ENCODE data around the gene IPMK. TPM values are rescaled to one million over a fixed set of nuclear protein-coding genes. Genes with fewer than 3 reads are reported as not detected.

The IPMK gene
- total RNA-seq, 4 donors from 2014 or later = 3.0 to 8.2 (median 5.6) TPM

DNA sequence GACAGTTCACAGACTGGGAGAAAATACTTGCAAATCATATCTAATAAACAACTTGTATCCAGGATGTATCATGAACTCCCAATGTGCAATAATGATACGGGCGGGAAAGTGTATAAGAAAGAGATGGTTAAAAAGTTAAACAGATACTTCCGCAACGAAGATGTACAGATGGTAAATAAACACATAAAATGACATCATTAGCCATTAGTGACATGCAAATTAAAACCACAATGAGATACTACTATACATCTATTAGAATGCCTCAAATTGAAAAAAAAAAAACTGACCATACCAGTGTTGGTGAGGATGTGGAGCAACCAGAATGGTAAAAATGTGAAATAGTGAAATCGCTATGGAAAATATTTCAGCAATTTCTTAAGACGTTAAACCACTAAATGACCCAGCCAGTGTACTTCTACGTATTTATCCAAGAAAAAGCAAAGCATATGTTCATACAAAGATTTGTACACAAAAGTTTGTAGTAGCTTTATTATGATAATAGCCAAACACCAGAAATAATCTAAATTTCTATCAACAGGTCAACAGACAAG is 83.5 kb downstream of the IPMK start:
- Histone ChIP-seq H3K36me3 (no peaks in the 10 kb centered on the region), H3K4me1 (peaks cover 15 to 19% of the 10 kb centered on the region in 2 donors), H3K4me3 (no peak overlapping the region), H3K9me3 (no peaks in the 10 kb centered on the region), H3K27ac (no peak overlapping the region), H3K27me3 (no peaks in the 10 kb centered on the region)
- ATAC-seq = no peak
- no peak for DNase-seq
- in situ Hi-C loops (cut with MboI; ENCODE audit: low sequenced_read_pairs in 4 of 4) = loop anchor here in 3 of 4 donors (5.0 to 25.0 kb wide), 2 partner anchors 103 to 203 kb away; partner anchors contain the start of gene TFAM (in 2 of the 3)
- no peak for TF ChIP-seq POLR2A (IDR thresholded peaks at IDR 0.05)
- TF ChIP-seq, protein P1, sequence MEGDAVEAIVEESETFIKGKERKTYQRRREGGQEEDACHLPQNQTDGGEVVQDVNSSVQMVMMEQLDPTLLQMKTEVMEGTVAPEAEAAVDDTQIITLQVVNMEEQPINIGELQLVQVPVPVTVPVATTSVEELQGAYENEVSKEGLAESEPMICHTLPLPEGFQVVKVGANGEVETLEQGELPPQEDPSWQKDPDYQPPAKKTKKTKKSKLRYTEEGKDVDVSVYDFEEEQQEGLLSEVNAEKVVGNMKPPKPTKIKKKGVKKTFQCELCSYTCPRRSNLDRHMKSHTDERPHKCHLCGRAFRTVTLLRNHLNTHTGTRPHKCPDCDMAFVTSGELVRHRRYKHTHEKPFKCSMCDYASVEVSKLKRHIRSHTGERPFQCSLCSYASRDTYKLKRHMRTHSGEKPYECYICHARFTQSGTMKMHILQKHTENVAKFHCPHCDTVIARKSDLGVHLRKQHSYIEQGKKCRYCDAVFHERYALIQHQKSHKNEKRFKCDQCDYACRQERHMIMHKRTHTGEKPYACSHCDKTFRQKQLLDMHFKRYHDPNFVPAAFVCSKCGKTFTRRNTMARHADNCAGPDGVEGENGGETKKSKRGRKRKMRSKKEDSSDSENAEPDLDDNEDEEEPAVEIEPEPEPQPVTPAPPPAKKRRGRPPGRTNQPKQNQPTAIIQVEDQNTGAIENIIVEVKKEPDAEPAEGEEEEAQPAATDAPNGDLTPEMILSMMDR (IDR thresholded peaks at IDR 0.05 in 4 of 5, conservative IDR thresholded peaks at IDR 0.05 in 1 of 5) = no peak
- intact Hi-C loops (cut with DNase I; ENCODE audit: low total_unique reads) = no loop called here

DNA sequence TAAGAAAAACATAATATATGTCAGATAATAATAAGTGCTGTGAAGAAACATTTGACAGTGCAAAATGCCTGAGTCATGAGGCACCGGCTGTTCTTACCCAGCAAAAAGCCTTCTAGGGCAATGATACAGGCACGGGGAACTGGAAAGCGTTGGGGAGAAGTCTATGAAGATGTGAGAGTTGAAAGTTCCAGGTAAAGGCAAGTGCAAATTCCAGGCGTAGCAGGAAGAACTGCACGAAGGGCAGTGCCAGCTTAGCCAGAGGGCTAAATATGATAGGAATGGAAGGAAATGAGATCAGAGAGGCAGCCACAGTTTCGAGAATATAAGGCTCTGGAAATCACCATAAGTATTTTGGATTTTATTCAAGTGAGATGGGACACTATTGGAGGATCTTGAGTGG is 87.0 kb downstream of the IPMK start:
- TF ChIP-seq POLR2A (IDR thresholded peaks at IDR 0.05) = no peak
- TF ChIP-seq, protein P1 (IDR thresholded peaks at IDR 0.05 in 4 of 5, conservative IDR thresholded peaks at IDR 0.05 in 1 of 5) = no peak
- no peaks in the 10 kb centered on the region for H3K9me3 ChIP-seq
- in situ Hi-C loops (cut with MboI; ENCODE audit: low sequenced_read_pairs in 4 of 4) (loop anchor here in 3 of 4 donors (5.0 to 25.0 kb wide), 2 partner anchors 107 to 207 kb away; partner anchors contain the start of gene TFAM (in 2 of the 3)), intact Hi-C loops (cut with DNase I; ENCODE audit: low total_unique reads) (loop anchor here (1.0 kb wide), 1 partner anchor 107 kb away; no protein-coding TSS in a partner anchor)
- no peak overlapping the region for H3K4me3 ChIP-seq
- no peaks in the 10 kb centered on the region for H3K4me1 ChIP-seq
- no peaks in the 10 kb centered on the region for H3K36me3 ChIP-seq
- H3K27ac ChIP-seq = no peak overlapping the region
- DNase-seq (no peak), ATAC-seq (no peak)
- no peaks in the 10 kb centered on the region for H3K27me3 ChIP-seq

DNA sequence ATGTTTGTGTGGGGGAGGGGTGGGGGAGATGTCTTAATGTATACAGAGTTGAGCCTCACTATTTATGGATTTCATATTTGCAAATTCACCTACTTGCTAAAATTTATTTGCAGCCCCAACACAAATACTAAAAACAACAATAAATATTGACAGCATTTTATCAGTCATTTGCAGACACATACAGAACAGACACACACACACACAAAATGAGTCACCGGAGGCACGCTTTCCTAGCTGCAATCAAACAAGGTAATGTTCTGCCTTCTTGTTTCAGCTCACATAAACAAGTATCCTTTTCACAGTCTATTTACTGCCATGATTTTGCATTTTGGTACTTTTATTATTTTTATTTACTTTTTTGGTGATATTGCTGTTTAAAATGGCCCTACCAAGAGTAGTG is 88.5 kb downstream of the IPMK start:
- DNase-seq = no peak
- H3K9me3 ChIP-seq = no peaks in the 10 kb centered on the region
- intact Hi-C loops (cut with DNase I; ENCODE audit: low total_unique reads) = loop anchor here (5.0 kb wide), 1 partner anchor 208 kb away; the partner anchor contains the start of gene TFAM
- in situ Hi-C loops (cut with MboI; ENCODE audit: low sequenced_read_pairs in 4 of 4) = loop anchor here in 3 of 4 donors (5.0 to 25.0 kb wide), 2 partner anchors 108 to 208 kb away; partner anchors contain the start of gene TFAM (in 2 of the 3)
- H3K36me3 ChIP-seq = no peaks in the 10 kb centered on the region
- no peaks in the 10 kb centered on the region for H3K4me1 ChIP-seq
- no peak overlapping the region for H3K27ac ChIP-seq
- TF ChIP-seq POLR2A (IDR thresholded peaks at IDR 0.05) = no peak
- TF ChIP-seq, protein P1 (IDR thresholded peaks at IDR 0.05 in 4 of 5, conservative IDR thresholded peaks at IDR 0.05 in 1 of 5) = no peak
- no peak overlapping the region for H3K4me3 ChIP-seq
- no peak for ATAC-seq
- H3K27me3 ChIP-seq = no peaks in the 10 kb centered on the region

DNA sequence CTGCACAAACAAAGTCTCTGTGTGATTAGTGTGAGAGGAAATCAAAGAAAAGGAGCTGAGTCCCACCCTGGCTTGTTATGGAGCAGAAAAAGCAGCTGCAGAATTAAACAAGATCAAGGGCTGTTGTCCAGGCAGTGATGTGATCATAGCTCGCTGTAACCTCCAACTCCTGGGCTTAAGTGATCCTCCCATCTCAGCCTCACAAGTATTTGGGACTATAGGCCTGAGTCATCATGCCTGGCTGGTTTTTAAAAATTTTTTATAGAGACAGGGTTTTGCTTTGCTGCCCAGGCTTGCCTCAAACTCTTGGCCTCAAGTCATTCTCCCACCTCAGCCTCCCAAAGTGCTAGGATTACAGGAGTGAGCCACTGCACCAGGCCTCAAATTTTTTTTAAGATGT is 88.9 kb downstream of the IPMK start:
- in situ Hi-C loops (cut with MboI; ENCODE audit: low sequenced_read_pairs in 4 of 4) = loop anchor here in 3 of 4 donors (5.0 to 25.0 kb wide), 2 partner anchors 108 to 208 kb away; partner anchors contain the start of gene TFAM (in 2 of the 3)

More for the DNA sequence above, 88.9 kb downstream of the IPMK start:
- Histone ChIP-seq H3K27ac (no peak overlapping the region), H3K4me3 (no peak overlapping the region), H3K36me3 (no peaks in the 10 kb centered on the region), H3K27me3 (no peaks in the 10 kb centered on the region), H3K9me3 (no peaks in the 10 kb centered on the region), H3K4me1 (no peaks in the 10 kb centered on the region)
- ATAC-seq (no peak), DNase-seq (no peak)
- intact Hi-C loops (cut with DNase I; ENCODE audit: low total_unique reads) = loop anchor here (5.0 kb wide), 1 partner anchor 208 kb away; the partner anchor contains the start of gene TFAM
- TF ChIP-seq, protein P1 (IDR thresholded peaks at IDR 0.05 in 4 of 5, conservative IDR thresholded peaks at IDR 0.05 in 1 of 5) = no peak

Measured in gastrocnemius medialis (tissue), 4 donors.